ENCODE results near the gene TAAR5.
"Not testable (repeated sequence)": the region's sequence is repeated elsewhere in the genome, so short reads cannot be mapped to it uniquely, and the experiment has no call there.

The TAAR5 gene, protein sequence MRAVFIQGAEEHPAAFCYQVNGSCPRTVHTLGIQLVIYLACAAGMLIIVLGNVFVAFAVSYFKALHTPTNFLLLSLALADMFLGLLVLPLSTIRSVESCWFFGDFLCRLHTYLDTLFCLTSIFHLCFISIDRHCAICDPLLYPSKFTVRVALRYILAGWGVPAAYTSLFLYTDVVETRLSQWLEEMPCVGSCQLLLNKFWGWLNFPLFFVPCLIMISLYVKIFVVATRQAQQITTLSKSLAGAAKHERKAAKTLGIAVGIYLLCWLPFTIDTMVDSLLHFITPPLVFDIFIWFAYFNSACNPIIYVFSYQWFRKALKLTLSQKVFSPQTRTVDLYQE

DNA sequence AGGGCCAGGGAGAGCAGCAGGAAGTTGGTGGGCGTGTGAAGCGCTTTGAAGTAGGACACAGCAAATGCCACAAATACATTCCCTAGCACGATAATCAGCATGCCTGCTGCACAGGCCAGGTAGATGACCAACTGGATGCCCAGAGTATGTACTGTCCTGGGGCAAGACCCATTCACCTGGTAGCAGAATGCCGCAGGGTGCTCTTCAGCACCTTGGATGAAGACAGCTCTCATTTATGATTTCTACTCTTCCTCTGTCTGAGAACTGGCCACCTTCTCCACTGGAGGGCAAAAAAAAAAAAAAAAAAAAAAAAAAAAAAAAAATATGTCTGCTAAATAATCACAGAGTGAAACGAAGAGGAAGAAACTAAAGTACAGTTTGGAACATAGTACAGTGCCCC, at the start of gene TAAR5:
TSS of gene TAAR5 (minus strand) at position 288 of the 400 bp plus-strand sequence. CDS start at position 233, 55 bp downstream.
- no peak for DNase-seq

GRCh38 chr6:132637135-132637534, 47.6 kb upstream of the TAAR5 start:
- DNase-seq: not testable (repeated sequence)

DNA sequence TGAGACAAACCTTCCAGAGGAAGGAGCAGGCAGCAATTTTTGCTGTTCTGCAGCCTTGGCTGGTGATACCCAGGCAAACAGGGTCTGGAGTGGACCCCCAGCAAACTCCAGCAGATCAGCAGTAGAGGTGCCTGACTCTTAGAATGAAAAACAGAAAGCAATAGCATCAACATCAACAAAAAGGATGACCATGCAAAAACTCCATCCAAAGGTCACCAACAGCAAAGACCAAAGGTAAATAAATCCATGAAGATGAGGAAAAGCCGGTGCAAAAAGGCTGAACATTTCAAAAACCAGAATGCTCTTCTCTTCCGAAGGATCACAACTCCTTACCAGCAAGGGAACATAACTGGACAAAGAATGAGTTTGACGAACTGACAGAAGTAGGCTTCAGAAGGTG, 46.4 kb upstream of the TAAR5 start:
- DNase-seq: not testable (repeated sequence)

DNA sequence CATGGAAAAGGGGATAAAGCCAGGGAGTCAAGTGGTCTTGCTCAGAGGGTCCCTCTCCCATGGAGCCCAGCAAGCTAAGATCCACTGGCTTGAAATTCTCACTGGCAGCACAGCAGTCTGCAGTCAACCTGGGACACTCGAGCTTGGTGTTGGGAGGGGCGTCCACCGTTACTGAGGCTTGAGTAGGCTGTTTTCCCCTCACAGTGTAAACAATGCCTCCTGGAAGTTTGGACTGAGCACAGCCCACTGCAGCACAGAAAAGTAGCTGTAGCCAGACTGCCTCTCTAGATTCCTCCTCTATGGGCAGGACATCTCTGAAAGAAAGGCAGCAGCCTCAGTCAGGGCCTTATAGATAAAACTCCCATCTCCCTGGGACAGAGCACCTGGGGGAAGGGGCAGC, 45.7 kb upstream of the TAAR5 start:
- not testable (repeated sequence) for DNase-seq

DNA sequence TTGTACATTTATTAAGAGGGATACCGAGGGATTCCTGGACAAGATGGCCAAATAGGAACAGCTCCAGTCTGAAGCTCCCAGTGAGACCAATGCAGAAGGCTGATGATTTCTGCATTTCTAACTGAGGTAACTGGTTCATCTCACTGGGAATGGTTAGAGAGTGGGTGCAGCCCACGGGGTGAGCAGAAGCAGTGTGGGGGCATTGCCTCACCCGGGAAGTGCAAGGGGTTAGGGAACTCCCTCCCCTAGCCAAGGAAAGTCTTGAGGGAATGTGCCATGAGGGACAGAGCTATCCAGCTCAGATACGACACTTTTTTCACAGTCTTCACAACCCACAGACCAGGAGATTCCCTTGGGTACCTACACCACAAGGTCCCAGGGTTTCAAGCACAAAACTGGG, 45.3 kb upstream of the TAAR5 start:
- no peak for DNase-seq

- no peak for DNase-seq
Measured at GRCh38 chr6:132633362-132633761, 43.8 kb upstream of the TAAR5 start.

- DNase-seq: no peak
Measured at GRCh38 chr6:132624175-132624574, 34.6 kb upstream of the TAAR5 start, which contains the start of gene TAAR2. TAAR2 (minus strand) TSS chr6:132624275; CDS start chr6:132624275, 0 bp downstream.

DNA sequence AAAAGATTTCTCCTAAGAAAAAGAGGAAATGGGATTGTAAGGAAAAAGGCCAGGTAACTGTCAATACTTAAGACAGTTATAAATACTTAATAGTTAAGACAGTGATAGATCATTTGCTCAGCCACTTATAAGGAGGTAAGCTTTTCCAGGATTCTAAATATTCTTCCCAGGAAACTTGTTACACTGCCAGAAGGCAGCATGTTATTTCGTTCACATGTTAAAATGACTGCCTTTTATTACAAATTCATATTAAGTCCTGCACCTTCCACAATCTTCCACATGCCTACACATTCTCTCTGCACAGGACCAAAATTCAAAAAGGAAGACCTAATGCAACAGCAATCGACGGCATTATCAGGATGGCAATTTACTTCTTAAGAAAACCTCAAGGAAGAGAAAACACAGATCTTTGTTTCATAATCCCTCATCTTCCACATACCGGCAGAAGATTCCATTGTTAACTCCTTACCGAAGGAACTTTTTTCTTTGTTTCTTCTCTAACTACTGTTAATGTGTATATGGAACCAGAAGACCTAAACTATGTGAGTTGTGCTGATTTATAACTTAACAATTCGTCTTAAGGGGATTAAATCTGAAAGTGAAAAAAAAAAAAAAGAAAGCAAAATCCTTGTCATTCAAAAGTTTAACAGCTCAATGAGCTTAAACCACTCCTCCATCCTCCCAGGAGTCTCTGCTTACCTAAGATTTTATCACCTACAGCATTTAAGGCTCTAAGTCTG, 33.7 kb upstream of the TAAR5 start:
- no peak for DNase-seq

GRCh38 chr6:132616677-132617076, 27.1 kb upstream of the TAAR5 start:
- no peak for DNase-seq

DNA sequence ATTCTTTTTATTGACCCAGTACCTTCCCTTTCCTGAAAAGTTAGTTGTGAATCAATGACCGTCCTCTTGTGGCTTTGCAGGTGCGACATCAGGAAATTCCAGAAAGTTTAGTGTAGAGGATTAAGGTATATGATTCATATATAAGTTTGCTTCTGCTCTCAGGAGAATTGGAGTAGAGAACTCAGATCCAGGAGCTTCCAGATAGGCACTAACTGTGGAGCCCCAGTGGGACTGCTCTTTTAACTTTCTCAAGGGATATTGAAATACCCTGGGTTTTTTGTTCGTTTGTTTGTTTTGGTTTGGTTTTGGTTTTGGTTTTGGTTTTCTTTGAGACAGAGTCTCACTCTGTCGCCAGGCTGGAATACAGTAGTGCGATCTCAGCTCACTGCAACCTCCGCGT, 25.0 kb upstream of the TAAR5 start:
- no peak for DNase-seq

DNA sequence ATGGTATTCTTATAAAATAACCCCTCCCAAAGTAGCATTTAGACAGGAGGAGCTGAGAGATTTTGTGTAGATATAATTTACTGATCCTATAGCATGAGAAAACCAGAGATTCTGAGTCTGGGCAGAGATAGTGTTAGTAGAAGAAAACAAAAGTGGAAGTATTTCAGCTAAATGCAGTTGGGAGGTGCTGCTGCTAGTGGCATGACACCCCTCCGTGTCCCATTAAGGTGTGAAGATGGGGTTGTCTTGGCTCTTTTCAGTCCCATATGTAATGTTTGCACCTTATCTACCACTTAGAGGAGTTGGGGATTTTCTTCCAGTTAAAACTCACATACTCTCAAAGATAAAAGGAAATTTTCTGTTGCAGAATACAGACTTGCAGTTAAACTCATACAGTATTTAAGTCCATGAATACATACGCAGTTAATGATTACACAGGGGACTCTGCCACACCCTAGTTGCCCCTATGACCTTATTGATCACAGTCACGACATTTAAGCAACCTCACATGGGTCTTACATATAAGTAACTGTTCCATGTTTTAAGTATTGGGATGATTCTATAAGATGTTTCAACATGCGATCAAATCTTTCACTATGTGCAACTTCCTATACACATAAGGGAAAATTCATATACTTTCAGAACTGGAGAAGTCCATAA, 23.0 kb upstream of the TAAR5 start:
- no peak for DNase-seq

DNA sequence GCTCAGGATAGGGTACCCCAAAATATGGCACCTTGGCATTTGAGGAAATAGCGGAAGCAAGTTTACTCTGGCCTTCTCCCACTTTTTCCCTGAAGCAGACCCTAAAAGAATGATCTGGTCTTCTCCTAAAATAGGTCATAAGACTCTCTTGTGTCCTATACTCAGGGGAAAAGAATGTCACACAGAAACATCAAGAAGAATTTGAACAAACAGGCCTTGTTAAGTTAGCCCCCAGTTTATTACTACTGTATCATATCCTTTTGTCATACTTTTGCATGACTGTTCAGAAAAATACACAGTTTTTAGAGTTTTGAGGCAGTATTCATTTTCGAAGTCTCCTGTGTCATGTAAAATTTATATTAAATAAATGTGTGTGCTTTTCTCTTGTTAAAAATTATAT, 22.1 kb upstream of the TAAR5 start:
- no peak for DNase-seq

DNA sequence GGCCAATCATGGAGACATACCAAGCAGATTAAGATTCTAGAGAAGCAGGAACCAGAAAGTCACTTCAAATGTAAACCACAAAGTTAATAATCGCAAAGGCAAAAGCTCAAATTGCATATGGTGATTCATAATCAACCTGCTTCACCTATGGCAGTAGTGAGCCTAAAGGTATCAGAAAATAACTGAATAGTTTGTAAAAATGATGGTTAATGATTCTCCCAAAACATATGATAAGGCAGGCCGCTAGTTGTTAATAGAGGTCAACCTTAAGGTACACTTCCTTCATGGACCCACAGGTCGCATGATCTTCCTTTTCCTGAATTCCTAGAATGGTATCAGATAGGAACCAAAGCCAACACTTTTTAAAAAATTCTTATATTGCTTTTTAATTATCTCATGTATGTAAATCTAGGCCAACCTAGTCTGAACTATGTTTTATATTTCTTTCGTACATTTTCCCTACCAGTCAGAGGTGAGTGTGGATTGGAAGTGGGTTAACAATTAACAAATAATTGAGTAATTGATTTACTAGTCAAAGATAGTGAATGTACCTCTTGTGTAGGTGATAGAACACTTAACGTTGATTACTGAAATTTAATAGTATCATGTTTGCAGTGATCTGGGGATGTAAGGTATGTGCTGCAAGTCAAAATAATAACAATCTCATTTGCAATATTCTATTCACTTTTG, 18.1 kb upstream of the TAAR5 start:
- no peak for DNase-seq

DNA sequence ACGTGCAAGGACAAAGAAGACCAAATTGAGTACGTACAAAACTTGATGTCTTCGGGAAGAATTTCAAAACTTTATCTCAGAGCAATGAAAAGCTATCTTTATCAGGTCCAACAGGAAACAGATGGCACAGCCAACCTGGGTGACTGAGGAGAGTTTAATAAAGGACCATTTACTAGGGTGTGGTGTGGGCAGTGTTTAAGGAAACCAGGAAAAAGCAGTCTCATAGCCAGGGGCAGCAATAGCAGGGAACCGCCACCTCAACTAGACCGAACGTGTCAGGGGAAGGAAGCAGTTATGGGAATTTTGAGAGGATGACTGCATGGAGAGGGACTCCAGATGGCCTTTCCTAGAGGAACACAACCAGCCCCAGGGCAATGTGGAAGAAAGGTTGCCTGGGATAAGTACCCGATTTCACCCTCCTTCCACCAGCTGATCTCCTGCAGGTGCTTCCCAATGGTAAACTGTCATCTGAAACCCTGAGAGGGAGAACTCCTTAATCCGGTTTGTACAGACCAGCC, 15.2 kb upstream of the TAAR5 start:
- no peak for DNase-seq

- DNase-seq: not testable (repeated sequence)
Measured at GRCh38 chr6:132600900-132601299, 11.4 kb upstream of the TAAR5 start.

DNA sequence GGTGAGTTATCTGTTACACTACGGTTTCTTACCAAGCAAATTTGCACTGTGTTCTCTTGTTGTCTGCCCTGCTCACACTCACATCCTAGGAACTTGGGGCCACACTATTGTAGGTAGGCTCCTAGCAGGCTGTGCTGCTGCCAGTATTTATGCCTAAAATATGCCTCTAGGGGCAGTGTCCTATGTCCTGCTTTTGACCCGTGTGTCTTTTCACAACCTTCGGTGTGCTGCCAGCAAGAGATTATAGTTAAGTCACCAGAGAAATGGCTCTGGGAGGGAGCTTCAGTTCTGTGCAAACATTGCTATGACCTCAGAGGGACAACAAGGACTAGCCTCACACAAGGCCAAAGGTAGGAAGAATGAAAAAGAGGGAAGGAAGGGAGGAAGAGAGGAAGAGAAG, 8.9 kb upstream of the TAAR5 start:
- no peak for DNase-seq

DNA sequence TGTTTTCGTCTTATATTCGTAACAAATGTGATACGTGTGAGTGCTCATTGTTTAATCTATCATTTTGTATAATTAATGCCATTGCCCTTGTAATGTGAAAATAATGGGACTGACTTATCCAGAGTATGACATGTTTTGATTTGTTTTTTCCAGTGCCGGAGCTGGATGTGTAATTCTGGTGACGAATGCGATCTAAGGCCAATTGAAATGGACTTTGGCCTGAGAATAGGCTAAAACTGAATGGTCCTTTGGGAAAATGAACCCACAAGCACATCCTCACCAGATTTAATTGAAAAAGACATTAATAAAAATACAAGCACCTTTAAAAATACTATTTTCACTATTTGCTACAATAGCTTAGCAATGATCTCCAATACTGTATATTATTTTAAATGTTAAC, 6.7 kb upstream of the TAAR5 start:
- no peak for DNase-seq

GRCh38 chr6:132592855-132593254, 3.3 kb upstream of the TAAR5 start:
- DNase-seq: no peak

DNA sequence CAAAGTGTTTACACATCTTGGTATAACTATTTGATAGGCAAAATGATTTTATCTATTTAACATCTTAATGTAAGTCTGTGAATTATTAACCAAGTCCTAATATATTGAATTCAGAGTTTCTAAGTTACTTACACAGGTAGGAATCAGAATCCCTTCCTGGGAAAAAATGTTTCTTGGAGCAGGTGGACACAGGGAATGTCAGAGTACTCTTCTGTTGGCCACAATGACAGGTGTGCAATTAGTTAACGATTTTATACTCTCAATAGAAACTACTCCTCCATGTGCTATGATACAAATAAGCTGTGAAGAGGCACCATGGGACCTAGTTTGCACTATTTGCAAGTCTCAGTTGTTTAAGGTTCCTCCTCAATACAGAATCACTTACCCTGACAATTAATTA, 821 bp upstream of the TAAR5 start:
- DNase-seq: no peak

- DNase-seq: no peak
Measured at GRCh38 chr6:132587424-132587823, 2.1 kb downstream of the TAAR5 start.

GRCh38 chr6:132584698-132585097, 4.8 kb downstream of the TAAR5 start:
- DNase-seq: no peak

- no peak for DNase-seq
Measured at GRCh38 chr6:132571774-132572173, 17.8 kb downstream of the TAAR5 start.

GRCh38 chr6:132570221-132570777, 19.2 kb downstream of the TAAR5 start, which contains the start of gene TAAR6:
TAAR6 (plus strand) TSS chr6:132570322; CDS start chr6:132570322, 0 bp downstream.
- DNase-seq: no peak

Data from NCI-H774 (cell line).